NCI-H146 treated with DMSO at 0.1 percent for 48 hours (cell line): ENCODE data around the gene PTPRJ.

Source experiments
- DNase-seq: peaks from one replicate; lab custom pipeline; 2025; ENCODE audit not compliant: unreplicated experiment; lab: John Stamatoyannopoulos, UW

The PTPRJ gene

DNA sequence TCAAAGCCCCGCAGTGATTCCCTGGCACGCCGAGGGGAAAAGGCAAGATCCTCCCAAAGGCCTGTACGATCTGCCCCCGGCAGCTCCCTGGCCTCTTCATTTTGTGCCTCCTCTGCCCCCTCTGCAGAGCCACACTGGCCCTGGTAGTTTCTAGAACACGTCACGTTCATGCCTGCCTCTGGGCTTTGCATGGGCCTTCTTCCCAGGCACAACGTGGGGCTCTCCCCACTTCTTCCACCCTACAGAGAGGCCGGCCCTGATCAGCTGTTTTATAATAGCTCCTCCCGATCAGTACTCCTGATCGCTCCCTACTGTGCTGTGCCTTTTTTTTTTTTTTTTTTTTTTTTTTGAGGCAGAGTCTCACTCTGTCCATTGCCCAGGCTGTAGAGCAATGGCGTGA is 78.4 kb downstream of the PTPRJ start:
- no peak for DNase-seq

GRCh38 chr11:48062649-48063048 is 82.3 kb downstream of the PTPRJ start:
- DNase-seq: no peak

GRCh38 chr11:48063424-48063978 is 83.1 kb downstream of the PTPRJ start:
- DNase-seq: no peak

DNA sequence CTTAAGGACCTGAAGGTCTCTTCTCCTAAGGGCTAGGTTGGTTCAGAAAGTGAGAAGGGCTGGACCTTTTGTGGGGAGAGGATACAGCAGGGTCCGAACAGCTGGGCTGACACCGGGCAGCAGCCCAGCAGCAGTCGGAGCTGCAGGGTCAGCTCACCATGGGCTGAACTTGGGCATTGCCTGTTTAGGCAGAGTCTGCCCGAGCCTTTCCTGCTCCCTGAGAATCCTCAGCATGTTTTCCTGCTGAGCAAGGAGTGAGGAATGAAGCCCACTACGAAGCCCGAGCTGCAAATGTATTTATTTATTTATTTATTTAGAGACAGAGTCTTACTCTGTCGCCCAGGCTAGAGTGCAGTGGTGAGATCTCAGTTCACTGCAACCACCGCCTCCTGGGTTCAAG is 83.9 kb downstream of the PTPRJ start:
- DNase-seq: no peak

DNA sequence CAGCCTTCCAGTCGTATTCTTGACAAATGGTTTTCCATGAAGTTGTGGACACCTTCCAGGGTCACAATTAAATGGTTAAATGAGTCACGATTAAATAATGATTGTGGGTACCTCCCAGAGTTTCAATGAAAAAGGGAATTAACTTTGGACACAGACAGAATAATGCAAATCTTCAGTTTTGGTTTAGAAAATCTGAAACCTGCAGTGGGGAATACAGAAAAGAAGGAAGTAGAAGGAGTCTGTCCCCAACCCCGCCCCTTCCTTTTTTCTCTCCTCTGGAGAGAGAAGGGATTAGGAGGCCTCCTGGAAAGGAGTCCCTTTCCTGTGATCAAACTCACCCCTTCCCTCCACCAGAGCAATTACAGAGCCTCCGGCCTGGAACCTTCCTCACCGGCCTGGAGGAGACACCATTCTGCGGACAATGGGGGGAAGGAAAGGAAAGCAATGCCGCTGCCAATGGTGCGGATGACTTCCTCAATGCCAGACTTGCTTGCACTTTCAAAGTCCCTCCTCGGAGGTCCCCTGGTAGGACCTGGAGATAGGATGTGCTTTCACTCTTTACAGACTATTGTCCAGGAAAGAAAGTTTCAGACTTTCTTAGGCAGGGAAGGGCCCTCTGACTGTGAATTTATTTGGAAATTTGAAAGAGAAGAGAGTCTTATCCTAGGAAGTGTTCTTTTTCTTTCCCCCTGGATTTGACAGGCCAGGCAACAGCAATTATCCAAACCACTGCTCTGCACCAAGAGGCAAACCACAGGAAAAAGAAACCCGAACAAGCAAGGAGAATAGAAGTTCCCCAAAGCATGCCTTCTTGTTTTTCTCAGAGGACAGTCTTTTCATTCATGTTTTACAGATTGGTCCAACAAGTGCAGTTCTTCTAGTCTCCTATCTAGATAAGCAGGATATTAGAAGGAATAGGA is 86.8 kb downstream of the PTPRJ start:
- DNase-seq: no peak

GRCh38 chr11:48073031-48073861 is 92.9 kb downstream of the PTPRJ start:
- no peak for DNase-seq

- DNase-seq: no peak
Measured at GRCh38 chr11:48074425-48075181, 94.2 kb downstream of the PTPRJ start.

- no peak for DNase-seq
Measured at GRCh38 chr11:48075637-48076036, 95.3 kb downstream of the PTPRJ start.

GRCh38 chr11:48077251-48077650 is 96.9 kb downstream of the PTPRJ start:
- no peak for DNase-seq

GRCh38 chr11:48078689-48079088 is 98.3 kb downstream of the PTPRJ start:
- DNase-seq: no peak

DNA sequence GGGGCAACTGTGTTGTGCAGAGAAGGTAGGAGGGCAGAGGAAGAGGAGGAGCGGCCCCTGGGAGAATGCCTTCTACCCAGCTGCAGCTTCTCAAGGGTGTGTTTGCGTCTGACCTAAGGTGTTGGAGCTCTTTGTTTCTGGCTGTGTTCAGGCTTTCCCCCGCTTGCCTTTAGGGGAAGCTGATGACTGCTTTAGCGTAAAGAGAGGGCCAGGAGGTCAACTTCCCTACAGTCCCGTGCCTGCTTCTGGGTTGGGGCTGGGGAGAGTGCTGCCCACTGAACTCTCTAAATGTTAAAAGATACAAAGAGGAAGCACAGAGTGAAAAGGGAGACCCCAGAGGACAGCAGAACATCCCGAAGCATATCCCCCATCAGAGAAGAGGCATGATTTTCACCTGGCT is 99.2 kb downstream of the PTPRJ start:
- no peak for DNase-seq

- no peak for DNase-seq
Measured at GRCh38 chr11:48080301-48080861, 100.0 kb downstream of the PTPRJ start.

- DNase-seq: no peak
Measured at GRCh38 chr11:48081151-48082010, 101.0 kb downstream of the PTPRJ start.

GRCh38 chr11:48082771-48083170 is 102.4 kb downstream of the PTPRJ start:
- no peak for DNase-seq

DNA sequence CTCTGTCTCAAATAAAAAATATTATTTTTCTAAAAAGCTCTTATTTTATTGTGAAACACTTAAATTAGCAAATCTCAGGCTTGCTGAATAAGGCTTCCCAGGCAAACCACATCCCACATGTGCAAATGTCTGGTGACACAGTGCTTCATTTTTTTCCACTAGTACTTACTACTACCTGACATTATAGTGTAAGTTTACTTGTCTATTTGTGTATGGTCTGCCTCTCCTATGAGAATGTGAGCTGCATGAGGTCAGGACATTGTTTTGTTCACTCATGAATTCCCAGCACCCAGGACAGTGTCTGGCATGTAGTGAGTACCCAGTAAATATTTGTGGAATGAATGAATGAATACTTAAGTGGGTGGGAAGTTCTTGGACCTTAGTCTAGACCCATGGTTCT is 103.1 kb downstream of the PTPRJ start:
- DNase-seq: no peak

DNA sequence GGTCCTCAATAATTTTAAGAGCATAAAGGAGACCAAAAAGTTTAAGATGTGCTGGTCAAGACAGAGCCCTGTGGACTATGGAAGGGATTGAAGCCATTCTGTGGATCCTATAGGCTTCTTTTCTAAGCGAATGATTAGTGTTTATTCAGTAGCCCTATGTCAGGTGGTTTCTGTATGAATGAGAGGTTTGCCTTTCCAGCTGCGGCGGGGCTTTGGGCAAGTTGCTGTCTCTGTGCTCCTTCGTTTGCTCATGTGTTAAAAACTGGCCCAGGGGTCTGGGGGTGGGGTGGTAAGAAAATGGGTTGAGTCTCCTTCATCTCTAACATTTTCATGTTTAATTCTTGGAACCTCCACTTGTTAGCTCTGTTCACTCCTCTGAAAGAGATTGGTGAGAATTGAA is 105.3 kb downstream of the PTPRJ start:
- DNase-seq: no peak

GRCh38 chr11:48087422-48087821 is 107.1 kb downstream of the PTPRJ start:
- no peak for DNase-seq

DNA sequence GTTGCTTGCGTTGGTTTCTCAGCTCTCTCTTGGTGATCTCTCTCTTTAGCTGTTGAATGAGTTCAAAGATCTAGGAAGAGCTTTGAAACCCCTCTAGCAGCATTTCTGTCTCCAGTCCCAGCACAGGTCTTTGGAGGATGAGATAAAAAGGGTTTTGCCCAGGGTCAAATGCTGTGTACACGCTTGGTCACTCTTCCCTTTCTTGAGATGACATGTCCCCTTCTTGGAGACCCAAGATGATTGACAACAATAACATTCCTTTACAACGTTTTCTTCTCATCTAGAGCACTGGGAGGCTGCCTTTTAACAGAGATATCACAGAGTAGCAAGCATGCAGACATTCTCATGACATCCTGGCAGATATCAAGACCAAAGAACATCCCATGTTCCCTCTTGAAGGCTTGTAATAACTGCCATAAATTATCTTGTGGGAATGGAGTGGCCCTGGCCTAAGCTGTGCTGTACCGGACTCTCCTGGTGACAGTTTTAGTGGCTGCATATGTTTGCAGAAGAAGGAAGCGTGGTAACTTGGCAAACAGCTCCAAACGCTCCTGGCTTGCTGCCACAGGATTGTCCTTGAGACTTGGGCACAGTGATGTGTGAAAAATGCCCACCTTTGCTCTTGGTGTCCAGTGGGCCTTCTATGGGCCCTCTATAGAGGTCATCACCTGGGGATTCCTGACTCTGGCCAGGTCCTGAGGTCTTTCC is 107.8 kb downstream of the PTPRJ start:
- DNase-seq: no peak

- peak; percentile 17 for DNase-seq
Measured at GRCh38 chr11:48088682-48089050, 108.3 kb downstream of the PTPRJ start.
